GM19463 (cell line): ENCODE results near the gene SLC17A8.
"Not testable (repeated sequence)": the region's sequence is repeated elsewhere in the genome, so short reads cannot be mapped to it uniquely, and the experiment has no call there.

ENCODE experiments used
- ATAC-seq: cut with Tn5 transposase; IDR thresholded peaks from one replicate; pipeline ENCODE4 v1.9.1; 2021; ENCODE audit warnings: mild to moderate bottlenecking, moderate library complexity; ENCODE audit not compliant: unreplicated experiment

The SLC17A8 gene

DNA sequence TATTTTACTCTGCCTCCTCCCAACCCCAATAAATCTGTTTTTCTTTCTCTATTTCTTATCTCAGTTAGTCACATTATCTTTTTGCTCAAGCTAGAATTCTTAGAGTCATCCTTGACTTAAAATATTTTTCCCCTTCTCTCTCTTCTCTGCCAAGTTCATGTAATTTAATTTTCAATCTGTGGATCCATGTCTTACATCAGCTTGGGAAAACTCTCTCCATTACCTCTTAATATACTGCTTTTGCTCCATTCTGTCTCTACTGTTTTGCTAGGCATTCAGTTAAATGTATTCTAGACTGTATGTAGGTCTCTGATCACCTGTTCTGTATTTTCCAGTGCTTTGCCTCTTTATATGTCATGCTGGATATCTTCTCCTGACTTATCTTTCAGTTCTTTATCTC, 65.8 kb downstream of the SLC17A8 start:
- no peak for ATAC-seq

DNA sequence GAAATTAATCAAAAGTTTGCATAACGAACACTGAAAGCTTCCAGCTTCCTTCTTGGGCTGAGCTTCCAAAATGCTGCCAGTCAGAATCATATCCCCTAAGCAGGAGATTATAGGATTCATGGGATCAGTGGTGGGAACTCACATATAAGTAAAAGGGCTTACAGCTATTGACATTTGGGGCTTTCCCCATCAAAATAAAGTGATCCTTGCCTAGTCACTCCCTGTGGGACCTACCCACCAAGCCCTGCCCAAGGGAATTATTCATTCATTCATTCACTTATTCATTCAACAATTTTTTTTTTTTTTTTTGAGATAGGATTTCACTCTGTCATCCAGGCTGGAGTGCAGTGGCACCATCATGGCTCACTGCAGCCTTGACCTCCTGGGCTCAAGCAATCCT, 69.3 kb downstream of the SLC17A8 start:
- no peak for ATAC-seq

DNA sequence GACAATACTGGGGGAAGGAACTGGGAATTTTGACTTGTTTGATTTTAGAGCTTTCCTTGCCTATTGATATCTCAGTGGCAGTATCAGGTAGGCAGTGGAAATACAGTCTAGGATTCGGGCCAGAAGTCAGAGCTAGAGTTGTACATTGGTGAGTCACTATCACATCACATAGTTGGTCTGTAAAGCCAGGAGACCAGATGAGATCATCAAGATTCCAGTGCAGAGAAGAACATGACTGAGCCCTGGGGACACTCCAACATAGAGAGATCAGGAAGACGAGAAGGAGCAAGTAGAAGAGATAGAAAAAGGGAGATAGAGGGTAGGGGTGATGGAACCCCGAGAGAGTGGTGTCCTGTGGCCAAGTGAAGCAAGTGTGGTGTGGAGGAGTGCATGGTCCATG, 70.2 kb downstream of the SLC17A8 start:
- ATAC-seq: no peak

DNA sequence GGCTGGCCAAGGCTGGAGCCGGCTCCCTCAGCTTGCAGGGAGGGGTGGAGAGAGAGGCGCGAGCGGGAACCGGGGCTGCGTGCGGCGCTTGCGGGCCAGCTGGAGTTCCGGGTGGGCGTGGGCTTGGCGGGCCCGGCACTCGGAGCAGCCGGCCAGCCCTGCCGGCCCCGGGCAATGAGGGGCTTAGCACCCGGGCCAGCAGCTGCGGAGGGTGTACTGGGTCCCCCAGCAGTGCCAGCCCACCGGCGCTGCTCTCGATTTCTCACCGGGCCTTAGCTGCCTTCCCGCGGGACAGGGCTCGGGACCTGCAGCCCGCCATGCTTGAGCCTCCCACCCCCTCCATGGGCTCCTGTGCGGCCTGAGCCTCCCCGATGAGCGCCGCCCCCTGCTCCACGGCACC, 73.4 kb downstream of the SLC17A8 start:
- not testable (repeated sequence) for ATAC-seq

DNA sequence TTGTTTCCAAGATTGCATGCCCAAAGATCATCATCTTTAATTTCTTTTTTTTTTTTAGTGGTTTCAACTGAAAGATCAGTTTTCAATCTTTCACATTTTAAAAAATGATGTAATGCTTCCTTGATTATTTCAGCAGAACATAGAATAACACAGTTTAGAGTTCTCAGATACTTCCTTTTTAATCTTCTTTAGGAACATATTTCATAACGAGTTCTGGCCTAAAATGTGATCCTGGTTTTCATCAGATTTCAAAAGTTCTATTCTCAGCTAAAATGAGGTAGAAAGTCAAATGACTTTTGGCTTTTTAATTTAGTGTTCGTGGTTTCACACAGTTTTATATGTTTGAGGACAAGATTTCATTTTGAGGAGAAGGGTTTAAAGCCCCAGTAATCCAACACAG, 76.8 kb downstream of the SLC17A8 start:
- no peak for ATAC-seq

DNA sequence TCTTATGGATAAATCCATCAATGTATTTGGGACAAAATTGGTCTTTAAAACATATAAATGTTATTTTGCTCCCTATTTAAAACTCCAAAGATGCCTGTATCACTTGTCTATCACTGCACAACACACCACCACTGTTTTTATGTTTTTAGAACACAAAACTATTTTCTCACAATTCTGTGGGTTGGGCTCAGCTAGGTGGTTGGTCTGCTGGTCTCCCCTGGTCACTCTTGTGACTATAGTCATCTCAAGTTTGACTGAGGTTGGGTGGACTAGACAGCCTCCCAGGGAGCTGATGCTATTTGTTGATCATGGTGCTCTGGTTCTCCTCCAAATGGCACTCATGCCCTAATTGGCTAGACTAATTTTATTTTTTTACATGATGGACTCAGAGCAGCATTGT, 77.3 kb downstream of the SLC17A8 start:
- ATAC-seq: no peak

DNA sequence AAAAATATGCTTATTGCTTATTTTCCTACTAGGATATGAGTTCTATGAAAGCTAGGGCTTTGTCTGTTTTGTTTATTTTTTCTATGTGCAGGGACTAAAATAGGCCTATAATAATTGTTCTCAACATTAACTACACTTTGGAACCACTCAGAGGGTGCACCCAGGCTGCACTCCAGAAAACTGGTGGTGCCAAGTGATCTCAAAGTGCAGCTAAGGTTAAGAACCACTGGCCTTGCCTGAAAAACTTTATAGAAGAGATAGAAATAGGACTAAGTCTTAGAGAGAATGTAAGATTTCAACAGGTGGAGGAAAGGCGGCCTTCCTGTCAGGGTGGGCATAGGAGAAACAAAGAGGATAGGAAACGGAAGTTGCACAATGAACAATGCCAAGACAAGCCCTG, 79.1 kb downstream of the SLC17A8 start:
- no peak for ATAC-seq

DNA sequence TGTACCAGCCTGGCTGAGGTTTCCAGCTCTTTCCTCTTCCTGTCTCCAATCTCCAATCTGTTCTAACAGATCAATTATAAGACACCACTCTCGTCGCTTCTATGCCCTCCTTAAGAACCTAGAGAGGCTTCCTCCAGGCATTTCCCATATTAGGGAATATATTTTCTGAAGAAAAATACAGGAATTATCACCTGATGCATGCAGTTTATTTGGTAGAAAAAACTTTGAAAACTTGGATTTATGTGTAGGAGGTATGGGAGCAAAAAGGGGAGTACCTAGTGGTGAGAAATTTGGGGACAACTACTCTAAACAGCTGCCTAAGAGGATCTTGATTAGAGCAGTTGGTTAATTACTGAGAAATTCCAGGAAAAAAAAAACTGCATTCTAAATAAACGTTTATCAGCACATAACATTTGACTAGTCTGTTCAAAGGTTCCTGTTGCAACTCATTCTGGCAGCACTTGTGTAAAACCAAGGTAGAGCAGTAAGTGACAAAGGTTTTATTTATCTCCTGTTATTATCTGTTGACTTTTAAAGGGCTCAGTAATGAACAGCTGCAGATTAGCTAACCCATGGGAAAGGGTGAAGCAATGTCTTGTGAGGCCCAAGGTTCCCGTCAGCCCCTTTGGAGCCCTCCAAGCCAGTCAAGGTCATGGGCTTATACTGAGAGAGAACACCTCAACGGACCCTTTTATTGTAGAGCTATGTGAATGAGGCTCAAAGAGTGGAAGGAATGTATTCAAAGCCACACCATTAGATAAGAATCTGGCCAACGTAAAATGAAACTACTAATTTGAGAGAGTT, 80.4 kb downstream of the SLC17A8 start:
- no peak for ATAC-seq

DNA sequence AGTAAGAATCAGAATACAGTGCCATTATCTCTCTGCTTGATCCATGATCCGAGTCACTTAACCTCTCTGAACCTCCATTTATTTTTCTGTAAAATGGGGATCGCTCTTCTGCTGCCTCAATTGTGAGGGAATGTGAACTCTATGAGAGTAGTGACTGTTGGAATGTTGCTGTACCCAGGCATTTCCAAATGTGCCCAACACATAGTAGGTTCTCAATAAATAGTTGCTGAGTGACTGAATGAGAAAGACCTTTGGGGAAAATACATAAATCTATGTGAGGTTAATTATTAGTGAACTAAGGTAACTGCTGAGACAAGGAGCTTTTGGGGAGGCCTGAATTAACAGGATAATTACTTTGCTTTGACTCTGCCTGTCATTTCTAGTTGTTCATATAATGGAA, 82.9 kb downstream of the SLC17A8 start:
- no peak for ATAC-seq

DNA sequence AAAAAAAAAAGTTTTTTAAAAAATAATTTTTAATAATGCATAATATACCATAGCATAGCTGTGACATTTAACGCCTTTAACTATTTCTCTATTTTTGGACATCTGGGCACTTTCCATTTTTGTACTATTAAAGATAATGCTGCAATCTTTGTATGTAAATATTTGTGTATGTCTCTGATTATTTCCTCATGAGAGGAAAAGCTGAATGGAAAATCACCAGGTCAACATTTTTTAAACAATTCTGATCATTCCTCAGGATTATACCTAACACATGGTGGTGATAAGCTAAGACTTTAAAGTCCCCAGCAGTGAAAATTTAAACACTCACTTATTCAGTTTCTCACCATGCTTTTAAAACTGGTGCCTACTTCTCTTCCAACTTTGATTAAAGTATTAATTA, 85.5 kb downstream of the SLC17A8 start:
- no peak for ATAC-seq

DNA sequence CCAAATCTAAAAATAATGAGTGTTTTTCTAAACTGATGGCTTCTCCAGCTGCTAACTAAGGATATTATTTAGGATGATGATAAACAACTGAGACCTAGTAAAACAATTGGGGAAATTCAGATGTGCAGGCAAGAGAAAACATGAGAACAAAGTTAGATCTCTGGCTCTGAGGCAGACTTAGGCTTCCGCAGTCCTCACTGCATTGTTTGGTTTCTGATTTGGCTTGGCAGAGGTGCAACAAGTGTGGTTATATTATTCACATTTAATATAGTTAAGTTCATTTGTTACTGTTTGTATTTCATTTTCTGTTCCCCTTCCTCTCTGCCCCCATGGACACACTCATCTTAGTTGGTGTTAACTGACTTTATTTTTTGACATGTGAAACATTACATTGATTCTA, 86.6 kb downstream of the SLC17A8 start:
- no peak for ATAC-seq

DNA sequence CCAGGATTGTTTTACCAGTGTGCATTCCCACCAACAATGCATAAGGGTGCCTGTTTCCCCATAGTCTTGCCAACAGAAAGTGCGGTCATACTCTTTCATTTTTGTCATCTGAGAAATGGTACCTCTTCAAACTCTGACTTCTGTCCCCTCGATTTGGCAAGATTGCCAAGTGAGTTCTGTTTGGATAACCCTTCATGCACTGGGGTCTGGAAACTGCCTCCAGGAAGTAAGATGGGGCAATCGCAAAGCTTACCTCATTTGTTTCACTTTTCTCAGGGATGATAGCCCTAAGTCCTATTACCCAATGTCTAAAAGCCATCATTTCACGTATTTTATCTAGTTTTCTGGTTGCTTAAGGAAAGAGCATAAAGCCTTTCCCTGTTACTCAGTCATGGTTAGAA, 88.2 kb downstream of the SLC17A8 start:
- ATAC-seq: no peak

DNA sequence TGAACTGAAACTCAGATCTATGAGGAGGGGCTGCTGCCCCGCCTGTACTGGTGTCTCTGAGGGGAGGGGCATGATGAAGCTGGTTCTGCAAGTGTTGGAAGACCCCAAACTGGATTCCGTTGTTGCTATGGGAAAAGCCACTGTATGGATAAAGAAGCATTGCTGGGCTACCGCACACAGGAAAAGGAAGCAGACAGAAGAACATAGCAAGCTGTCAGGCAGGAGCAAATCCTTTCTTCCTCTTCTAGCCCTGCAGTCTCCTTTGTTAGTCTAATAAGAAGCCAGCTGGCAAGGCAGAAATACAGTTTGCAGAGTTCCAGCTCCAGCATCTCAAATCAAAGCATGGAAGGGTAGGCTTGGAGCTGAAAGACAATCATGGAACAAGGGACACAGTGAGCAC, 90.5 kb downstream of the SLC17A8 start:
- no peak for ATAC-seq

DNA sequence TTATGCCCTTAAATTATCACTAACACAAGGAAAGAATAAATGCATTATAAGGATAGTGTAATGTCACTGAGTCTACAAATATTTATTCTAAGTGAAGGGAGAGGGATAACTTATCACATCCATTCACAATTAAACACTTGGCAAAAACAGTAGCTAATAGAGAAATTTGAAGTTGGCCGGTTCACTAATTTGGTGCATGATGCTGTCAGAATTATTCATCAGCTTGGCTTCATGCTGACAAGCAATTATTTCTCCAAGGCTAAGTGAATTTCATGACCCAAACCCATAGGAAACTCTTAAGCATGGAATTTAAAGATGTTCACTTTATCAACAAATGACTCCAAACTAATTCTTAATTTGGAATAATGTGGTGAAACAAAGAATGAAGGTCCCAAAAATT, 91.8 kb downstream of the SLC17A8 start:
- no peak for ATAC-seq

DNA sequence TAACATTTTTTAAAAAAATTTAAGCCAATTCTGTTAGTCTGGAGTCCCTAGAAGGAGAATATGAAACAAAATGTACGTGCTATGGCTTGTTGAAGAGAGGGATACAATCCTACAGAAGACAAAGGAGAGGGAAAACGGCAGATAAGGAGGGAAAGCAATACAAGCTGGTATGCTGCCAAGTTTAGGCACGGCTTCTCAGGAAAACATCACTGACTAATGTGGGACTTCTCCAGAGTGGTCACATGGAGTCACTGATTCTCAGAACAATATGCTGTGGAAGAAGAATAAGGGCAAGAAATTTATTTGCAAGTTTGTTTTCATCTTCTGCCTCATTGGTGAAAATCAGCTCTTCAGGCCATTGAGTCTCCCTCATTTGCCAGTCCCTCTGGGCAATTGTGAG, 93.9 kb downstream of the SLC17A8 start:
- ATAC-seq: no peak

DNA sequence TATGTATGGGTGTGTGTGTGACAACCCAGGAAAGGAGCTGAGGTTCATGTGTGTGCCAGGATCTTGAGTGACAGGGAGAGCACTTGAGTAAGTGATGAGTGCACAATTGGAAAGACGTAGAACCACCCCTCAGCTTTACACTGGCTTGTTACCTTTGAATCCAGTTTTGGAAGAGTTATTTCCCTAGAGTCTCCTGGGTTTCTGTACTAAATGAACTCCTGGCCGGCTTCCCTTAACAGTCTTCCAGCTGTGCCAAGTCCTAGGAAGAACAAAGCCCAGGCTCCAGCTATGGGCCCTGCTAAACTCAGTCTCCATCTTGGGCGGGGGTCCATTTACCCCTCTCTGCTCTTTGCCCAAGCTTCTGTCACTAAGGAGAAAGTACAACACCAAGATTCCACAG, 97.1 kb downstream of the SLC17A8 start:
- no peak for ATAC-seq

DNA sequence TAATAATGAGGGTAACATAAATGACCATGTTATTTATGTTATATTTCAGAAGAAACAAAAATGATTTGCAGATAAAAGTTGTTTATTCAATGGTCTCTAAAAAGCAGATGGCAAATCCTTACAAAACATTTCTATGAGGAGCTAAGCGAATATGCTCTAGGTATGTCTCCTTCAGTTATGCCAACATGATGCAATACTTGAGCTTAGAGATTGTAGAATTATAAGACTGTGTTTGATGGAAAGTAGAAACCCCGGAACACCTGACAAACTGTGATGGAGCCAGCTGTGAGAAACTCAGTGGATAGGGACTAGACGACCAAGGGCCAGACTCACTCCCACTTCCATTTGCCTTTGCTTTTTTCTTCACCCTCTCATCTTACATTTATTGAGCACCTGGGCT, 99.0 kb downstream of the SLC17A8 start:
- no peak for ATAC-seq

DNA sequence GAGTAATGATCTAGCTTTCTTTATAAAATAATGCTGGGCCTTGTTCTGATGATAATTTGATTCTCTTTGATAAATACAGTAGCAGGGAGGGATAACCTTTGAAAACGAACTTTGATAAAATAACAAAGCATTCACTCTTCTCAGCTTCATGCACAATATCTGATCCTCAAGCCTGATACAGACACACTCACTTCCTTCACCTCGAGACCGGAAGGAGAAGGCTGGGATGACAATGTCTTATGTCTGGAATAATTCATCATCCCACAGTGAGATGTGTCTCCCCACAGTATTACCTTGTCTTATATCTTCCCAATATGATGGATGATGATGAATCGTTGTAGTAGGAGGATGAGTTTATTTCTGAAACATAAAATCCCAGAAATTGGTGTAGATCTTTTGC, 101.3 kb downstream of the SLC17A8 start:
- no peak for ATAC-seq

DNA sequence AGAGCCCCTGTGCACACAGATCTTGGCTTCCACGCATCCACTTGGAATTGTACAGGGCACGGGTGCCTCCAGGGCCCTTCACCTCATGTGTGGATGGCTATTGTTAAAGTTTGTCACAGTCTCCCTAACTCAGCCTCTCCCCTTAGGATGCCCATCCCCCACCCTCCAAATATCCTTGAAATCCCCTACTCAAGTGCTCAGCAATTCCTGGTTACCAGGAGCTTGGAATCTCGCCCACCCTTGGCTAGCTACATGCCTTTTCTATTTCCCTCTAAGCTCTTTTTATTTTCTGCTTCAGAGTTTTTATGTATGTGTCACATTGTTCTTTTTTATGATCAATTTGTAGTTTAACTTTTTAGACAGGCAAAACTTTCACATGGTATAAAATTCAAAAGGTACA, 103.8 kb downstream of the SLC17A8 start:
- no peak for ATAC-seq

DNA sequence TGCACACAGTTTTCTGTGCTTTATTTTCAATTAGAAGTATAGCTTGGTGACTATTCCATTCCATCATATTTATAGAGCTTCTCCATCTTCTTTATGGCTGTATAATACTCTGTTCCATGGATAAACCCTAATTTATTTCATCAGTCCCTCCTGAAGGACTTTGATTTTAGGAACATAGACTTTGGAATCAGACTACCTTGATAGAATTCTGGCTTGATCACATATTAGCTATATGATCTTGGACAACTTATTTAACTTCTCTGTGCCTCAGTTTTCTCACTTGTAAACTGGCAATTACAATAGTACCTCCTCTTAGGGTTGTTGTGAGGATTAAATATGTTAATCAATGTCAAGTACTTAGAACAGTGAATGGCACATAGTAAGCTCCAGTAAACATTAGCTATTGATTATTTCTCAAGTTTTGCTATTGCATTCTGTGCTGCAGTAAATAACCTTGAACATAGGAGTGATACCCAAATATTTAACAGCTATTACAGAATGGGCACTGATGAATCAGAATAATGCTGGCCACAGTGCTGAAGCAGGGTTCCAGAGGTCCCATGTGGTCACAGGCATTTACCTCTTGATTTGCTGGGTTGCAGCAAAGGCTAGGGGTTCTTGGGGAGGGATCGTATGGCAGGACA, 104.6 kb downstream of the SLC17A8 start:
- ATAC-seq: no peak

DNA sequence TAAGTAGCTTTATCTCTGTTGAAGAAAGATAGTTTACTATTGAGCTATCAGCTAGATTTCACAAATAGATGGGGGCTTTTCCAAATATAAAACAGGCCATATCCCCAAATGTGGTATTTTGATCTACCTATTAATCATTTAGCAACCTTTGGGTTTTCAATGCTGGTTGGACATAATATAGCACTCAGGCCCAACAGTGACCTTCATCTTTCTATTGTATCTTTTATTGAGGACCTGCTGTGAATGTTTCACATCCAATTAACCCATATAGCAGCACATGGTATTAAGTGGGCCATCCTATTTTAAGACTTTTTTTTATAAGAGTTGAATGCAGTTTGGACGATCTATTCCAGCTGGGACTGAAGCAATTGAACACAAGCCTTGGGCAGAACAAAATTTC, 106.8 kb downstream of the SLC17A8 start:
- no peak for ATAC-seq

DNA sequence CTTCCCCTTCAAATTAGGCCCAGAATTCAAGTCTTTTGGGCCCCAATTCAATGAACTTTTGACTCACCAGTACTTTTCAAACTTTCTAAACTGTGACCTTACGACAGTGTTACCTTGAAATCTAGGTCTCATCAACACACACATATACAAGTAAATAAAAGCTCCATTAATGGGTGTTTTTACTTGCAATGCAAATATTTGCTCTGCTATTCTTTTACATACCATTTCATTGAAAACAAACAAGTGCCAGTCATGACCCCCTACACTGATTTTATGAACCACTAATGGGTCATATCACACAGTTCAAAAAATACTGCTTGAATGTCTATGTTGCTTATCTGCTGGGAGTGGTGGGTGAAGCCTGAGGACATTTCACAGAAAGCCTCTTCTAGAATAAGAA, 107.7 kb downstream of the SLC17A8 start:
- ATAC-seq: no peak

DNA sequence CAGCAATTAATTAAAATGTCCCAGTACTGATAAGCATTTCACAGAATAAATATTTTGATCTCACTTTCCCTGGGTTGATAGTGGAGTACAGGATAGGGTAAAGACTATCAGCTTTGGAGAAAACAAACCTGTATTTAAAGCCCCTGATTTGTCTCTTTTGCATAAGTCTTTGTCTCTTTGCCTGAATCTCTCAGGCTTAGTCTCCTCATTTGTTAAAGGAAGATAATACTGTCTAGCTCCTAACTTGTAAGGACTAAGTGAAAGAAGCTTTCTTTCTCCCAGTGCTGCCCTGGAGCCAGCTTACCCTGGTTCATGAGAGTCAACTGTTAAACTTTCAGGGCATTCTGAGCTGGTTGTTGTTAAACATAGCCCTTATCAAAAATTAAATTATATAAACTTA, 111.3 kb downstream of the SLC17A8 start:
- ATAC-seq: no peak
